AG09319 (cell line): ENCODE data around the gene MARK2.

Experiments used
- DNase-seq: peaks from one replicate; pipeline ENCODE4 v3.0.0-alpha.2; 2010; ENCODE audit warnings: low read depth; ENCODE audit errors: extremely low read depth
- TF ChIP-seq, protein P1 (sequence below): IDR thresholded peaks from 2 replicates; pipeline ENCODE4 v1.5.1; 2011; ENCODE audit warnings: low read depth, mild to moderate bottlenecking, inconsistent platforms, low read length, moderate library complexity

The MARK2 gene

DNA sequence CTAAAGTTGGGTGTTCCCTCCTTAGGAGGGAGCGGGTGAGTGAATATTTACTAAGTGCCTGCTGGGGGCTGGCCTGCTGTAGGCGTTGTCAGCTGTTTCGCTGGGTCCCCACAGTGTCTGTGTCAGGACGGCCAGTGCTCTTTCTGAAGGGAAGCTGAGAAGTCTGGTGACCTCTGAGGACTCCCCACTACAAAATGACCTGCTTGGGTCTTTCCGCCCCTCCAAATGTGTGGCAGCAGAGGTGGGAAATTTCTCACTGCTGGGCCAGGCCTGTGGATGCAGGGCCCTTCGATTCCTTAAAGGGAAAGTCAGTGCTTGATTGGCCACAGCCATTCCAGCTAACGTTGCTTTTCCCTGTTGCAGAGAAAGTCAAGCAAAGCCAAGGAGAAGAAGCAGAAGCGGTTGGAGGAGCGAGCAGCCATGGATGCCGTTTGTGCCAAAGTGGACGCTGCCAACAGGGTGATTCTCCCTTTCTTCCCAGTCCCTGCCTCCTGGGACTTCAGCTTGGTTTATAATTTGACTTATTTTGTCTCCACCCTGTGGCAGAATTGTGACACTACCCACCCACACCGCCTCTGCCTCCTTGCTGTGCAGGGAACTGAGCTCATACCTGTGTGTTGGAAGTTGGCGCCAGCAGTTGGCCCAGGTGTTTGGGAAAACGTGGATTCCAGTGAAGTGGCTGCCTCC is 106.7 kb downstream of the MARK2 start:
- TF ChIP-seq, protein P1, sequence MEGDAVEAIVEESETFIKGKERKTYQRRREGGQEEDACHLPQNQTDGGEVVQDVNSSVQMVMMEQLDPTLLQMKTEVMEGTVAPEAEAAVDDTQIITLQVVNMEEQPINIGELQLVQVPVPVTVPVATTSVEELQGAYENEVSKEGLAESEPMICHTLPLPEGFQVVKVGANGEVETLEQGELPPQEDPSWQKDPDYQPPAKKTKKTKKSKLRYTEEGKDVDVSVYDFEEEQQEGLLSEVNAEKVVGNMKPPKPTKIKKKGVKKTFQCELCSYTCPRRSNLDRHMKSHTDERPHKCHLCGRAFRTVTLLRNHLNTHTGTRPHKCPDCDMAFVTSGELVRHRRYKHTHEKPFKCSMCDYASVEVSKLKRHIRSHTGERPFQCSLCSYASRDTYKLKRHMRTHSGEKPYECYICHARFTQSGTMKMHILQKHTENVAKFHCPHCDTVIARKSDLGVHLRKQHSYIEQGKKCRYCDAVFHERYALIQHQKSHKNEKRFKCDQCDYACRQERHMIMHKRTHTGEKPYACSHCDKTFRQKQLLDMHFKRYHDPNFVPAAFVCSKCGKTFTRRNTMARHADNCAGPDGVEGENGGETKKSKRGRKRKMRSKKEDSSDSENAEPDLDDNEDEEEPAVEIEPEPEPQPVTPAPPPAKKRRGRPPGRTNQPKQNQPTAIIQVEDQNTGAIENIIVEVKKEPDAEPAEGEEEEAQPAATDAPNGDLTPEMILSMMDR: peak; percentile 64
- peak; percentile 39 for DNase-seq

DNA sequence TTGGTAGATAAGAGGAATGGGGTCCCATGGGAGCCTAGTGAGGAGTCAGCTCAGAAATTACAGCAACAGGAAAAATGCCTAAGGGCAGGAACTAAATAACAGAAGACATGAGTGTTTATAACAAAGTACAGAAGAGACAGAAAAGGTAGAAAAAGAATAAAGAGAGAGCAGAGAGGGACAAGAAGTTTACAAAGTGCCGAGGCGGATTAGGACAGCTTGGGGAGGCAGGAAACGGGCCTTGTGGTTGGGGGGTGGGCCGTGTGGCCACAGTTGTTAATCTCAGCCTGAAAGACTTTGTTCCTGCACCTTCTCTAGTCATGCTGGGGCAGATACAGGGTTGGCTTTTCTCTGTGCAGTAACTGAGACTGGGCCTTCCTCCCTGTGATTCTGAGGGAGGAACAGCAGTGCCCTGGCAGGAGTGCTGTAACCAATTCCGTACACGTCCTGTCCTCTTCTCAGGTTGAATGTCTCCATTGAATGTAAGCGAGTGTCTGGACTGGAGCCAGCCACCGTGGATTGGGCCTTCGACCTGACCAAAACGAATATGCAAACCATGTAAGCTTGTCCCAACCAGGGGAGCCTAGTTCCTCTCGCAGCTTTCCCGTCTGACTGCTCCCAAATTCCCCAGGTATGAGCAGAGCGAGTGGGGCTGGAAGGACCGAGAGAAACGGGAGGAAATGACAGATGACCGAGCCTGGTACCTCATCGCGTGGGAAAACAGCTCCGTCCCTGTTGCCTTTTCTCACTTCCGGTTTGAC is 113.0 kb downstream of the MARK2 start:
- no peak for DNase-seq
- TF ChIP-seq, protein P1: no peak

DNA sequence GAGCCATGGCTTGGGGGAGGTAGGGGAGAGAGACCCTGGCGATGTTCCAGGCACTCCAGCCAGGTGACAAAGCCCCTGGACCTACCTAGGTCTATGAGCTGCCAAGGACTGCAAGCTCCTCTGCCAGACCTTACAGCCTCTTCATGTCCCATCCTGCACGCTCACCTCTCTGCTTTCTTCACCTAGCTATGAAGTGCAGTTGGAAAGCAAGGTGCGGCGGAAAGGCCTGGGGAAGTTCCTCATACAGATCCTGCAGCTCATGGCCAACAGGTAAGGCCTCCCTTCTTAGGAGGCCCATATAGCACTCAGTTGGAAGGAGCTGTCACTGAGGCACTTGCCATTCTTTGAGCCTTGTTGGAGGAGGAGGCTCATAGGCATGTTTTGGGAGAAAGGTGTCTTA is 113.7 kb downstream of the MARK2 start:
- DNase-seq: no peak
- TF ChIP-seq, protein P1: no peak

DNA sequence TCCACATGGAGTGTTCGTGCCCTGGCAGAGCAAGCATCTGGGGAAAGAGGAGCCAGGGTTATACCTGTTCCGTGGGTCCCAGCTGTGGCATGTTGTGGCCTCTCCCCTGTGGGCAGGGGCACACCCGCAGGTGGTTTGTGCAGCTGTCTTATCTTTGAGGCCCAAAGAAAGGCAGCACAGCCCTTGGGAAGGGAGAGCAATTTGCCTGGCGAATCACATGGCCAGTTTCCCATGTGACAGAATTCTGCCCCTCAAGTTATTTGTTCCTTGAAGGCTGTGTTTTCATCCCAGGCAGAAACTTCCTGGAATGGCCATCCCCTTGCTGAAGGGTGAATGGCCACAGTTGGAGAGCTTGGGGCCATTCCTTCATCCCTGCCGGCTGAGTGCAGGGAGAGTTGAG is 119.1 kb downstream of the MARK2 start:
- TF ChIP-seq, protein P1: no peak
- no peak for DNase-seq
